Panc1 (cell line): ENCODE measurements around the gene EPHB2.

ENCODE experiments used
- POLR2AphosphoS5 ChIP-seq: IDR thresholded peaks from 2 replicates; pipeline ENCODE4 v1.6.1; 2012; ENCODE audit warnings: mild to moderate bottlenecking, low read depth, low read length, moderate library complexity
- SIN3A ChIP-seq: IDR thresholded peaks from 2 replicates; pipeline ENCODE4 v1.6.1; 2012; ENCODE audit warnings: low read depth, mild to moderate bottlenecking, low read length, moderate library complexity, borderline replicate concordance; ENCODE audit not compliant: insufficient read depth
- TF ChIP-seq, protein P1 (sequence below), 2 experiments: IDR thresholded peaks; 2 replicates each; pipeline ENCODE4 v1.6.1; 2011 to 2012; ENCODE audit warnings: low read depth in 2 of 2, control low read depth in 1 of 2, low read length in 1 of 2, mild to moderate bottlenecking in 1 of 2, moderate library complexity in 1 of 2; ENCODE audit not compliant: insufficient read depth in 1 of 2
- TF ChIP-seq, protein P2 (sequence below): fragments of 450-650 bp; IDR thresholded peaks from 2 replicates; pipeline ENCODE4 v1.5.1; 2017; ENCODE audit warnings: mild to moderate bottlenecking

DNA sequence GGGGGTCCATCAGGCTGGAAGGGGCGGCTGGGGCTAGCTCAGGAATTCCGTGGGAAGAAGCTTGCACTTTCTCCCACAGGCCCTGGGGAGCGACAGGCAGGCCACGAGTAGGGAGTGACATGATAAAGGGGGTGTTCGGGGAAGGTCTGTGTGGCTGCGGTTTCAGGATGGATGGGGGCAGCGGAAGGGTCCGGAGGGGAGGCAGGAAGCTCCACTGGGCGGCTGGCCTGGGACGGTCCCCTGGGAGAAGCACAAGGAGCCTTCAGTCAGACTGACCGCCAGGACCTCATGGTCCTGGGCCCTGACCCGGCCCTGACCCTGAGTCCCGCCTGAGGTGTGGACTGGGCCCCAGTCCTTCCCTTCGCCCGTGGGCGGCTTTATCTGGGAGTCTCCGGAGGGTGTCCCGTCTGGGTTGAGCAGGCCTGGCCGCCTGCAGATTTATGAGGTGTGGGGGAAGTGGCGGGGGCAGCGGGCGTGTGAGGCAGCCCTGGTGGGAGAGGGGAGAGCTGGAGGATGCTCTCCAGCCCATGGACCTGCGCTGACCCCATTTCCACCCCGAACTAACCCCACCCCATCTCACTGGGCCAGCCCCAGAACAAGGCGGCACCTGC is 45.6 kb downstream of the EPHB2 start:
- TF ChIP-seq, protein P1, sequence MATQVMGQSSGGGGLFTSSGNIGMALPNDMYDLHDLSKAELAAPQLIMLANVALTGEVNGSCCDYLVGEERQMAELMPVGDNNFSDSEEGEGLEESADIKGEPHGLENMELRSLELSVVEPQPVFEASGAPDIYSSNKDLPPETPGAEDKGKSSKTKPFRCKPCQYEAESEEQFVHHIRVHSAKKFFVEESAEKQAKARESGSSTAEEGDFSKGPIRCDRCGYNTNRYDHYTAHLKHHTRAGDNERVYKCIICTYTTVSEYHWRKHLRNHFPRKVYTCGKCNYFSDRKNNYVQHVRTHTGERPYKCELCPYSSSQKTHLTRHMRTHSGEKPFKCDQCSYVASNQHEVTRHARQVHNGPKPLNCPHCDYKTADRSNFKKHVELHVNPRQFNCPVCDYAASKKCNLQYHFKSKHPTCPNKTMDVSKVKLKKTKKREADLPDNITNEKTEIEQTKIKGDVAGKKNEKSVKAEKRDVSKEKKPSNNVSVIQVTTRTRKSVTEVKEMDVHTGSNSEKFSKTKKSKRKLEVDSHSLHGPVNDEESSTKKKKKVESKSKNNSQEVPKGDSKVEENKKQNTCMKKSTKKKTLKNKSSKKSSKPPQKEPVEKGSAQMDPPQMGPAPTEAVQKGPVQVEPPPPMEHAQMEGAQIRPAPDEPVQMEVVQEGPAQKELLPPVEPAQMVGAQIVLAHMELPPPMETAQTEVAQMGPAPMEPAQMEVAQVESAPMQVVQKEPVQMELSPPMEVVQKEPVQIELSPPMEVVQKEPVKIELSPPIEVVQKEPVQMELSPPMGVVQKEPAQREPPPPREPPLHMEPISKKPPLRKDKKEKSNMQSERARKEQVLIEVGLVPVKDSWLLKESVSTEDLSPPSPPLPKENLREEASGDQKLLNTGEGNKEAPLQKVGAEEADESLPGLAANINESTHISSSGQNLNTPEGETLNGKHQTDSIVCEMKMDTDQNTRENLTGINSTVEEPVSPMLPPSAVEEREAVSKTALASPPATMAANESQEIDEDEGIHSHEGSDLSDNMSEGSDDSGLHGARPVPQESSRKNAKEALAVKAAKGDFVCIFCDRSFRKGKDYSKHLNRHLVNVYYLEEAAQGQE (IDR thresholded peaks at IDR 0.05; ENCODE audit: insufficient read depth in 1 of 2, low read depth in 2 of 2, low read length in 1 of 2) = no peak
- TF ChIP-seq, protein P2, sequence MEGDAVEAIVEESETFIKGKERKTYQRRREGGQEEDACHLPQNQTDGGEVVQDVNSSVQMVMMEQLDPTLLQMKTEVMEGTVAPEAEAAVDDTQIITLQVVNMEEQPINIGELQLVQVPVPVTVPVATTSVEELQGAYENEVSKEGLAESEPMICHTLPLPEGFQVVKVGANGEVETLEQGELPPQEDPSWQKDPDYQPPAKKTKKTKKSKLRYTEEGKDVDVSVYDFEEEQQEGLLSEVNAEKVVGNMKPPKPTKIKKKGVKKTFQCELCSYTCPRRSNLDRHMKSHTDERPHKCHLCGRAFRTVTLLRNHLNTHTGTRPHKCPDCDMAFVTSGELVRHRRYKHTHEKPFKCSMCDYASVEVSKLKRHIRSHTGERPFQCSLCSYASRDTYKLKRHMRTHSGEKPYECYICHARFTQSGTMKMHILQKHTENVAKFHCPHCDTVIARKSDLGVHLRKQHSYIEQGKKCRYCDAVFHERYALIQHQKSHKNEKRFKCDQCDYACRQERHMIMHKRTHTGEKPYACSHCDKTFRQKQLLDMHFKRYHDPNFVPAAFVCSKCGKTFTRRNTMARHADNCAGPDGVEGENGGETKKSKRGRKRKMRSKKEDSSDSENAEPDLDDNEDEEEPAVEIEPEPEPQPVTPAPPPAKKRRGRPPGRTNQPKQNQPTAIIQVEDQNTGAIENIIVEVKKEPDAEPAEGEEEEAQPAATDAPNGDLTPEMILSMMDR = no peak
- TF ChIP-seq POLR2AphosphoS5 = no peak
- TF ChIP-seq SIN3A = no peak
